ENCODE measurements around the gene SYT6.

DNA sequence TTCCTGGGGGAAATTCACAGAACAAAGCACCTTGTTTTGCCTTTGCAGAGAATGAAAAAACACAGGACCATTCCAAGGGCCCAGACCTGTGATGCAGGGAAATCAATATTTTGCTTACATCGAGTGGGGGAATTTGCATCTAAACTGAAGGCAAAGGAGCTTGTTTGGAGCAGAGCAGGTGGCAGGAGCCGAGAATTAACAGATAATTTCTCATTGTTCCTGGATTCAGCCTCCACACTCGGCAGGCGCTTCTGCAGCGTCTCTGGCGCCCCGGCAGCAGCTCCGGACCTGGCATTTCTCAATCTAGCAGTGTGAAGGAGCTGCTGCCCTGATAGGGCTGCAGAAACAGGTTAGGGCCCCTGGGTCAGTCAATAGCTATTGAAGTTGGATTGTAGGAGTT lies 2.0 kb upstream of the SYT6 start:
- TF ChIP-seq POLR2A (IDR thresholded peaks at IDR 0.05) (no peak), EP300 (IDR thresholded peaks at IDR 0.05) (no peak)
- TF ChIP-seq, protein P1, sequence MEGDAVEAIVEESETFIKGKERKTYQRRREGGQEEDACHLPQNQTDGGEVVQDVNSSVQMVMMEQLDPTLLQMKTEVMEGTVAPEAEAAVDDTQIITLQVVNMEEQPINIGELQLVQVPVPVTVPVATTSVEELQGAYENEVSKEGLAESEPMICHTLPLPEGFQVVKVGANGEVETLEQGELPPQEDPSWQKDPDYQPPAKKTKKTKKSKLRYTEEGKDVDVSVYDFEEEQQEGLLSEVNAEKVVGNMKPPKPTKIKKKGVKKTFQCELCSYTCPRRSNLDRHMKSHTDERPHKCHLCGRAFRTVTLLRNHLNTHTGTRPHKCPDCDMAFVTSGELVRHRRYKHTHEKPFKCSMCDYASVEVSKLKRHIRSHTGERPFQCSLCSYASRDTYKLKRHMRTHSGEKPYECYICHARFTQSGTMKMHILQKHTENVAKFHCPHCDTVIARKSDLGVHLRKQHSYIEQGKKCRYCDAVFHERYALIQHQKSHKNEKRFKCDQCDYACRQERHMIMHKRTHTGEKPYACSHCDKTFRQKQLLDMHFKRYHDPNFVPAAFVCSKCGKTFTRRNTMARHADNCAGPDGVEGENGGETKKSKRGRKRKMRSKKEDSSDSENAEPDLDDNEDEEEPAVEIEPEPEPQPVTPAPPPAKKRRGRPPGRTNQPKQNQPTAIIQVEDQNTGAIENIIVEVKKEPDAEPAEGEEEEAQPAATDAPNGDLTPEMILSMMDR (IDR thresholded peaks at IDR 0.05): no peak
